ENCODE results near the gene MAPRE2.

Gene MAPRE2

GRCh38 chr18:35032113-35032512 lies 9.1 kb upstream of the MAPRE2 start:
- no peak for DNase-seq (ENCODE audit: low read depth, low spot score)

DNA sequence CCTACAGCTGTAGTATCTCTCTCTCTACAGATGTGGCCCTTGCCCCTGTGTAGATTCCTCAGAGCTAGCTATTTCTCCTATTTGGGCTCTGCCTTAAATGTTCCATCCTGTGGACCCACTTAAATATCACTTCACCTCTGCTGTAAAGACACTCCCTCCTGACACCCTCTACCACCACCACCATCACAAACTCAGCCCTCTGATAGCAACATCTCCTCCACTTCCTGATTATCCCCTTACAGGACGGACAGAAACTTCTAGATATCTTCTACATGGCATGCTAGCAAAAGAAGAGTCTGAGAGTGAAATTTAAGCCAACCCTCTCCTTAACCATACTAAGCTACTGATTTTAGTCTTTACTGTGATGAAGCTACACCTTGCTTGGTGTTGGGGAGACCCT lies 3.2 kb upstream of the MAPRE2 start:
- no peak for DNase-seq (ENCODE audit: low read depth, low spot score)

DNA sequence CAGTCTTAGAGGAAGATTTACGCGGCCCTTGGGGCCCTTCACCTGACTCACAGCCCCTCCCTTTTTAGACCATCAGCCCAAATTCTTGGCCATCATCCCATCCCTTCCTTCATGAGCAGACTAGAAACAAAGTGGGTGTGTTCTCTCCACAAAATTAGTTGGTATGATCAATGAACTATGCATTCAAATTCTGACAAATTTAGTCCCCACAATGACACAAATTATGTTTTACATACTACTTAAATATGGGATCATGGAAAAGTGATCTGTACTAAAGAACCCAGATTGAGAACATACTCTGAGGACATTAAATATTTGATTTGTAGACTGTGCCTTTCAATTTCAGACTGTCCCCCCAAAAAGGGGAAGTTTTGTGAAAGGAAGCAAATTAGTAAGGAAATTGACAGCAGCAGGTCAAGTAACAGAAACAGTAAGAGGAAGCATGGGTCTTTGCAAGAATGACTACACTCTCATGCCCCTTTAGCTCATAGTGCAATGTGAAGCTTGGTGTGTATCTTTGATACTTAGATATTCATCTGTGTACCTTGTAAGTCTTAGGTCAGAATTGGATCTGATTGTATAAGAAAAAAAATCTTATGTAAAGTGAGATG lies 2.2 kb upstream of the MAPRE2 start:
- no peak for DNase-seq (ENCODE audit: low read depth, low spot score)

GRCh38 chr18:35040638-35040987 lies 600 bp upstream of the MAPRE2 start:
- DNase-seq (ENCODE audit: low read depth, low spot score), result no peak

GRCh38 chr18:35041815-35042387 lies 688 bp downstream of the MAPRE2 start:
- DNase-seq (ENCODE audit: low read depth, low spot score), result no peak

GRCh38 chr18:35042389-35043071 lies 1.3 kb downstream of the MAPRE2 start:
- DNase-seq (ENCODE audit: low read depth, low spot score), result no peak

DNA sequence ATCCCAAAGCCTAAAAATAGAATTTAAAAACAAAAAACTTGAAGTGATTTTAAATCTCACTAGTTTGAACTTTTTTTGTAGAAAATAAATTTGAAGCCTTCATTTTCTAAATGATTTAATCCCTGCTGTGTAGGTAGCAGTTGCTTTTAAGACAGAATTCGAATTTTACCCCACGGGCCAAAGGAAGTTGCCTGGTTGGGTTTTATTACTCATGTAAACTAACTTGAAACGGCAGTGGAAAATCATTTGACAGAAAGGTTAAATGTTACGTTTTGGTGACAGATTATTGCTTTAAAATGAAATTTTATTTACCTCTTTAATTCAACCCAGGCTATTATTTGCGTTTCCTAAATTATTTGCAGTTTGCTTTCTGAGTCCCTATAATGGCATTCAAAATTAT lies 2.0 kb downstream of the MAPRE2 start:
- no peak for DNase-seq (ENCODE audit: low read depth, low spot score)

GRCh38 chr18:35045121-35045520 lies 3.9 kb downstream of the MAPRE2 start:
- no peak for DNase-seq (ENCODE audit: low read depth, low spot score)

GRCh38 chr18:35045806-35046205 lies 4.6 kb downstream of the MAPRE2 start:
- no peak for DNase-seq (ENCODE audit: low read depth, low spot score)

DNA sequence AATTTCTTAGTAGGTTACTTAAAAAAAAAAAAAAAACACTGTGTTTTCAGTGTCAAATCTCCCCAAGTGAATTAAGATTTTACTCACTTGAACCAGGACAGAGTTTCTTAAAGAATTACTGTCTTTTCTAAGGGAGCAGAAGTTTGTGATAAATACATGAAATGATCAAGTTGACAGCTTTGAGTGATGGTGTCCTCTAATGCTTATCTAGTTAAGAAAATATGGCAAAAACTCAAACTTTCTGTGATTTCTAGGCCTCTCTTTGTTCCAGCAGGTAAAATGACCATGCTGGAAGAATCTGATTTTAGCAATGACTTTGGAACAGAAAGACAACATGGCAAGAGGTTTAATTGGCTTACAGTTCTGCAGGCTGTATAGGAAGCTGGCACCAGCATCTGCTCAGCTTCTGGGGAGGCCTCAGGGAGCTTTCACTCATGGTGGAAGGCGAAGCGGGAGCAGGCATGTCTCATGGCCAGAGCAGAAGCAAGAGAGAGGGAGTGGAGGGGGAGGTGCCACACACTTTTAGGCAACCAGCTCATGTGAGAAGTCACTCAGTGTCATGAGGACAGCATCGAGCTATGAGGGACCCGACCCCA lies 6.6 kb downstream of the MAPRE2 start:
- DNase-seq (ENCODE audit: low read depth, low spot score), result no peak

DNA sequence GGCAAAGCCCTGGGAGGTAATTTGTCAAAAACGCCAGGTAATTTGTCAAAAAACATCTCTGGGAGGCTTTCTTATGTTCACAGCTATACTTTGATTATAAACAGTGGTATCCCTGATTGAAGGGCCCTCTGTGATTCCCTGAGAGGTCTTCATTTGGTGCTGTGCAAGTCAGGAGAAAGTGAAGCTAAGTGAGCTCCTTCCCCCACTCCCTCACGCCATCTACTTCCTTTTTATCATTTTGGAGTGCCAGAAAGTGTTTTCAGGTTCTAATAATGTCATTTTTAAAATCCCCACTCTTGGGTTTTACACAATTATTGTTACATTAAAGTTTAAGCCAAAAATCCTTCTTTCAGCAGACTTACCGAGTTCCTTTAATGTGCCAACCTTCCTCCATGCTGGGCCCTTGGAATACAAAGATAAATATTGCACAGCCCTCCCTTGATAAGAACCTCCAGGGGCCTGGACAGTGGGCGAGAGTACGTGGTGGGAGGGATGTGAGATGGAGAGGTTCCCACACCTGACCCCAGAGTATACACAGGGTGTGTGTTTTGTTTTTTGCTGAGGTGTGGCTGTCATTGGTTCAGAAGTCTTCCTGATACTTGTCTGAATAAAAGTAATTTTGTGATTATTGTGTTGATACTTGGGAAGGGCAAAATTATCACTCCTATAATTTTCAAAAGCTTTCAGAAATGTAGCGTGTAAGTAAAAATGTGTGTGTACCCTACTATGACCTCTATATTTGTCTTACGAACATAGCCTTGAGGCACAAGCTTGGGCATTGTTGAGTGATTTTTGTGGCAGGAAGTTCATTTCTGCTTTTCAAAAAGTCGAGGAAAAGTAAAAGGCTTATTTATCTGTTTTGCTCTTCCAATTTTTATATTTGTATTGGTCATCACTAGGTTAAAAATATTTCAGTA lies 8.2 kb downstream of the MAPRE2 start:
- no peak for DNase-seq (ENCODE audit: low read depth, low spot score)

GRCh38 chr18:35050028-35050546 lies 8.9 kb downstream of the MAPRE2 start:
- no peak for DNase-seq (ENCODE audit: low read depth, low spot score)

GRCh38 chr18:35050705-35051195 lies 9.5 kb downstream of the MAPRE2 start:
- no peak for DNase-seq (ENCODE audit: low read depth, low spot score)

GRCh38 chr18:35051641-35052377 lies 10.6 kb downstream of the MAPRE2 start:
- DNase-seq (ENCODE audit: low read depth, low spot score), result no peak

DNA sequence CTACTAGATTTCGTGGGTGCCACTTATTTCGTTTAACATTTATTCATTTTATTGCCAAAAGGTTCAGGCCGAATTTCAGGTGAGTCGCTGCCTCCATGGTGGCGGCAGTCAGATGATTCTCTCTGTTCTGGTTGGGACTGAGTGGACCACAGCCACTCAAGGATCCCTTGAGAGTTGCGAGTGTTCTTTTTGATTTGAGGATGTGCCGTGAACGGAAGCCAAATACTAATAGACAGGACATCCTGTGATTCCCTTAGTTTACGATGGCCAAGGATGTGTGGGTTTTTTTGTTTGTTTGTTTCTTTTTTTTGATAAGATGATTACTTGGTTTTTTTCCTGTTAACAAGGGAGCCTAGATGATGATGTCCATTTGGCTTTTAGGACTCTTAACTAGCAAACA lies 13.2 kb downstream of the MAPRE2 start:
- DNase-seq (ENCODE audit: low read depth, low spot score), result no peak

DNA sequence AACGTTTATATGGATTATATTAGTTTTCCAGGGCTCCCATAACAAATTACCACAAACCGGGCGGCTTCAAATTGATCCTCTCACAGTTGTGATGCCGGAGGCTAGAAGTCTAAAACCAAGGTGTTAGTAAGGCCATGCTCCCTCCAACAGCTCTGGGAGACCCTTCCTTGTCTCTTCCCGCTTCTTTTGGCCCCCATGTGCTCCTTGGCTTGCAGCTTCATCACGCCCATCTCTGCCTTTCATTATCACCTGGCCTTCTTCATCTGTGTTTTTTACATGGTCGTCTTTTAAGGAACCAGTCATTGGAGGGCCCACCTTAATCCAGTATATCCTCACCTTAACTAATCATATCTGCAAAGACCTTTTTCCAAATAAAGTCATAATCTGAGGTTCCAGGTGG lies 13.9 kb downstream of the MAPRE2 start:
- no peak for DNase-seq (ENCODE audit: low read depth, low spot score)

DNA sequence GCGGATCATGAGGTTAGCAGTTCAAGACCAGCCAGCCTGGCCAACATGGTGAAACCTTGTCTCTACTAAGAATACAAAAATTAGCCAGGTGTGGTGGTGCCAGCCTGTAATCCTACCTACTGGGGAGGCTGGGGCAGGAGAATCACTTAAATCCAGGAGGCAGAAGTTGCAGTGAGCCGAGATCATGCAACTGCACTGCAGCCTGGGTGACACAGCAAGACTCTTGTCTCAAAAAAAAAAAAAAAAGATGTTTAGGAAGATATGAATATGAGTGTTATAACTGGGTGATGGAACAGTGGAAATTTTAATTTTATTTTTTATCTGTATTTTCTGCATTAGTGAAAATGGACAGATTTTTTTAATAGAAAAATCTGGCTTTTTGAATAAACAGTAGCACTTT lies 14.5 kb downstream of the MAPRE2 start:
- no peak for DNase-seq (ENCODE audit: low read depth, low spot score)

GRCh38 chr18:35059280-35059927 lies 18.2 kb downstream of the MAPRE2 start:
- no peak for DNase-seq (ENCODE audit: low read depth, low spot score)

- no peak for DNase-seq (ENCODE audit: low read depth, low spot score)
Observed at GRCh38 chr18:35060122-35060815, 19.1 kb downstream of the MAPRE2 start.

GRCh38 chr18:35061336-35061735 lies 20.1 kb downstream of the MAPRE2 start:
- DNase-seq (ENCODE audit: low read depth, low spot score), result no peak

All from activated naive CD8-positive, alpha-beta T cell treated with anti-CD3 and anti-CD28 coated beads, Interleukin-2, amount 50 U/mL, for 16 hours (primary cell).